HepG2 (cell line): ENCODE data around the gene DENND5B. TPM values are rescaled to one million over a fixed set of nuclear protein-coding genes. Genes with fewer than 3 reads are reported as not detected.

Source experiments
- AKAP8 ChIP-seq: sonication (generic); formaldehyde crosslinking; IDR thresholded peaks from 2 replicates; pipeline ENCODE4 v1.5.1; 2020; ENCODE audit warnings: mild to moderate bottlenecking, missing genetic modification reagents
- ATF7 ChIP-seq, 2 experiments: fragments of 450-650 bp in 1 of 2; sonication (generic) in 1 of 2; formaldehyde crosslinking in 1 of 2; IDR thresholded peaks; 2 replicates each; pipeline versions ENCODE4 v1.4.0 to v1.6.1; 2016 to 2020; ENCODE audit warnings: antibody characterized with exemption in 1 of 2, mild to moderate bottlenecking in 1 of 2, missing genetic modification reagents in 1 of 2
- CENPX ChIP-seq: sonication (generic); formaldehyde crosslinking; IDR thresholded peaks from 2 replicates; pipeline ENCODE4 v1.9.0; 2021; ENCODE audit warnings: mild to moderate bottlenecking, missing genetic modification reagents, moderate library complexity
- CTCF ChIP-seq: sonication (generic); formaldehyde crosslinking; IDR thresholded peaks from 2 replicates; pipeline ENCODE4 v1.5.0; 2020; ENCODE audit warnings: mild to moderate bottlenecking, missing genetic modification reagents, moderate library complexity
- FOXK2 ChIP-seq: fragments of 450-650 bp; IDR thresholded peaks from 2 replicates; pipeline ENCODE4 v1.6.1; 2016
- GMEB2 ChIP-seq: IDR thresholded peaks from 2 replicates; pipeline ENCODE4 v1.6.1; 2016; ENCODE audit warnings: missing biosample characterization, missing genetic modification reagents, low read depth
- KDM5A ChIP-seq: fragments of 200-600 bp; sonication (generic); IDR thresholded peaks from 2 replicates; pipeline ENCODE4 v1.7.0; 2018; ENCODE audit warnings: antibody characterized with exemption, mild to moderate bottlenecking, low read length, borderline replicate concordance
- NR1H2 ChIP-seq: sonication (generic); formaldehyde crosslinking; IDR thresholded peaks from 2 replicates; pipeline ENCODE4 v1.8.1; 2022; ENCODE audit warnings: low read depth, missing genetic modification reagents, borderline replicate concordance
- SMAD1 ChIP-seq: sonication (generic); formaldehyde crosslinking; IDR thresholded peaks from 2 replicates; pipeline ENCODE4 v1.4.0; 2020; ENCODE audit warnings: missing genetic modification reagents, low read depth, mild to moderate bottlenecking, borderline replicate concordance
- THRA ChIP-seq: sonication (generic); formaldehyde crosslinking; IDR thresholded peaks from 2 replicates; pipeline ENCODE4 v1.4.0; 2020; ENCODE audit warnings: missing genetic modification reagents, borderline replicate concordance
- ZFP36L1 ChIP-seq: sonication (generic); formaldehyde crosslinking; IDR thresholded peaks from 2 replicates; pipeline ENCODE4 v1.8.0; 2022; ENCODE audit warnings: mild to moderate bottlenecking, missing genetic modification reagents, moderate library complexity
- ZNF34 ChIP-seq: sonication (generic); formaldehyde crosslinking; IDR thresholded peaks from 2 replicates; pipeline ENCODE4 v1.4.0; 2020; ENCODE audit warnings: mild to moderate bottlenecking, missing genetic modification reagents, borderline replicate concordance
- ZNF460 ChIP-seq: sonication (generic); formaldehyde crosslinking; IDR thresholded peaks from 2 replicates; pipeline ENCODE4 v1.5.1; 2020; ENCODE audit warnings: missing genetic modification reagents, mild to moderate bottlenecking, borderline replicate concordance
- ZNF607 ChIP-seq: sonication (generic); formaldehyde crosslinking; IDR thresholded peaks from 2 replicates; pipeline ENCODE4 v1.5.1; 2020; ENCODE audit warnings: missing genetic modification reagents, mild to moderate bottlenecking, borderline replicate concordance
- ZNF629 ChIP-seq: sonication (generic); formaldehyde crosslinking; conservative IDR thresholded peaks from 2 replicates; pipeline ENCODE4 v1.5.0; 2020; ENCODE audit warnings: missing genetic modification reagents
- polyA plus RNA-seq, 8 experiments: library from polyadenylated mRNA; depleted of rRNA in 3 of 8; stranded (reverse) in 7 of 8; unstranded in 1 of 8; fragments of >200 nt; fragmentation: Illumina TruSeq in 4 of 8; extraction: Trizol in 4 of 8; gene quantifications; 2 replicates each; pipeline versions ENCODE4 v1.2.1 to v1.2.3, GENCODE V29; 2011 to 2016; ENCODE audit warnings: low read depth in 4 of 8, missing spikeins in 1 of 8, mixed read lengths in 1 of 8; ENCODE audit not compliant: insufficient read depth in 1 of 8
- total RNA-seq, 5 experiments: library from RNA; depleted of rRNA; stranded (reverse); fragments of >200 nt; fragmentation: Illumina TruSeq; extraction: Trizol; gene quantifications; 2 replicates each; pipeline ENCODE4 v1.2.3, GENCODE V29; 2016; ENCODE audit warnings: low read depth in 1 of 5

Gene DENND5B
- total and polyA plus RNA-seq, 2 of the 13 experiments (the other 11 are each of a cell fraction or from before 2014, with no cell fraction given) = 14.7 to 18.7 TPM

GRCh38 chr12:31591380-31591901 lies 505 bp upstream of the DENND5B start (continued):
- TF ChIP-seq ATF7 (IDR thresholded peaks at IDR 0.05) (no peak), ATF7 (CRISPR knock-in tag; IDR thresholded peaks at IDR 0.05) (no peak), KDM5A (no peak), CENPX (CRISPR knock-in tag) (no peak), FOXK2 (no peak), ZNF607 (CRISPR knock-in tag) (no peak), ZNF34 (CRISPR knock-in tag) (no peak), SMAD1 (CRISPR knock-in tag) (no peak), AKAP8 (CRISPR knock-in tag) (0 out of 2 replicates have a peak, but pooled peaks have one; percentile 26), ZFP36L1 (CRISPR knock-in tag) (no peak), ZNF629 (CRISPR knock-in tag) (no peak), GMEB2 (CRISPR knock-in tag) (no peak), CTCF (CRISPR knock-in tag) (no peak), THRA (CRISPR knock-in tag) (no peak), NR1H2 (no peak), ZNF460 (CRISPR knock-in tag) (no peak)
